Activated CD4-positive, alpha-beta T cell treated with anti-CD3 and anti-CD28 coated beads, Interleukin-2, amount 50 U/mL, for 1 hour (primary cell): Measurements from ENCODE around the gene PLA2G2F.

Experiments used
- DNase-seq: peaks from one replicate; pipeline ENCODE4 v3.0.0-alpha.2; 2020

Gene PLA2G2F

DNA sequence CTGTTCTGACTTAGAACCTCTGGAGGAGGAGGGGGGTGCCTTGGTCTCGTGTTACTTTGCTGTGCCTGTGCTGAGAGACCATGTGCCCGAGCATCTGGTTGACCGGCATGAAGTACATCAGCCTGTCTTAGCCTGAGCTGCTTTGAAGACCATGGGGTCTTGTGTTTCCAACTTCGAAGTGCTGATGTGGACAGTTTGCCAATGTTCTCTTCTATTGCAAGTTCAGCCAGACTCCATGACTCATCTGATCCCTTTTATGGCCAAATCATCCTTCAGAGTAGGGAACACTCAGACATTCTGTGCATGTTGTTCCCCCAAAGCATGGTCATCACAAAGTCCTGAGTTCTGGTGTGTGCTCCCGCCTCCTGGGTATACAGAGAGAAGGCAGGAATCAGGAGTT, 53.2 kb downstream of the PLA2G2F start:
- no peak for DNase-seq

DNA sequence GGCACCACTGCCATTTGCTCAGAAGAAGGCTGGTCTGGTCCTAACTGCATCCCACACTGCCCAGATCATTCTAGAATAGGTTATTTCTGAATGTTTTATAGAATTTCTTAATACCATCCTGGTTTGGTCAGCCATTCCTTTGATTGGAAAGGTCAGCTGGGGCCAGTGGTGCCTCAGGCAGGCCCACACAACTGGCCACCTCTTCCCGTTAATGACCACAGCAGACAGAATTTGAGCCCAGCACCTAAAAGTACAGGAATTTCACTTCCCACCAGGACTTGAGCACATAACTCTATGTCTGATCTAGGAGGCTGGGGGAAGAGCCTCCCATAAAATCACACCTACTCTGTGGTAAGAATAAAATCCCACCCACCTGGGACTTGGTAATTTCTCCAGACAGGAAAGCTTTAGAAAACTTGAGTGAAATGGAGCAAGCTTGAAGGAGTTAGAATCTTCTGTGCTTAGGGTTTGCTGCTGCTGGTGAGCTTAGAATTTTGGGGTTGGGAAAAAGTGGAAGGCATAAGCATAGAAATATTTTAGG, 53.8 kb downstream of the PLA2G2F start:
- no peak for DNase-seq

DNA sequence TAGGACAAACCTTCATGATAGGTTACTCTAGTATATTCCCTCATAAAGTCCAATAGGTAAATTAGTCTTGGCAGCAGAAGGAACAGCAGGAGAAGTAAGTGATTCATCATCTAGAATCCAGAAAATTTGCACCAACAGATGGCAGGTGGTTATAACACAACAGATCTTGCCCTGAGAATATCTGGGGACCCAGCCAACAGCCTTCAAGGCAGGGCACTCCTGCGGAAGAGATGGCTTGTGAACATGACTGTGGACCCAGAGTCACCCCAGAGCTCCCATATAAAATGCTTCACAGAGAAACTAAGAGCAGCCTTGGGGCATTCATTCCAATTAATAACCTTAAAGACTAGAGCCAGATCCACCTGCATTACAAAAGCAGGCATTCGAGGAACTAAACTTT, 55.1 kb downstream of the PLA2G2F start:
- DNase-seq = no peak

DNA sequence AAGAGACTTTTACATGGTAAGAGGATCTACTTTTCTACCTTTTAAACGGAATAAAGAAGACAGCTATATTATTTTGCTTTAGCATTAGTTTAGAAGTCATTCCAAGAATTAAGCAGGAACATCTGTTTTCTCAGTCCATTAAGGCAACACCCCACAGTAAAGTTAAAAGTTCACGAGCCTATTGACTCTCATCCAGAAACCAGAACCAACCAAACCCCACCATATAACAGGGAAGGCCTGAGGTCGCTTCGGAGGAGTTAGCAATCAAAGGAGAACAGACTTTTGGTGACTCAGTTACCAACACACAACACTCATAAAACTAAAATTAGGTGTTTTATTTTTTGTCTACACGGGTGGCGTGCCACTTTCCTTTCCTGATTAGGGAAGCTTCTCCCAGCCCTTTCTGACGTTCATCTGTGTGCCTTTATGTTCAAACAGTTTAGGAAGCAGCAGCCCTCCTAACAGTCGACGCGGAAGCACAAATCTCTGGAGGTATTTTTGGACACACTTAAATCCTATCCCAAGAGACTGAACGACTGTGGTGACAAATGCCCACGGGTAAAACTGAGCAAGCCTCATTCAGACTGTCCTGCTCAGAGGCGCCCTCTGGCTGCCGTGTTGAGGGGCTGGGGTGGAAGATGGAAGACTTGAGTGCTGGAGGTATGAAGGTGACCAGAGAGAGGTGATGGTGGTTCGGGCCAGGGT, 55.8 kb downstream of the PLA2G2F start:
- DNase-seq = peak; percentile 78

DNA sequence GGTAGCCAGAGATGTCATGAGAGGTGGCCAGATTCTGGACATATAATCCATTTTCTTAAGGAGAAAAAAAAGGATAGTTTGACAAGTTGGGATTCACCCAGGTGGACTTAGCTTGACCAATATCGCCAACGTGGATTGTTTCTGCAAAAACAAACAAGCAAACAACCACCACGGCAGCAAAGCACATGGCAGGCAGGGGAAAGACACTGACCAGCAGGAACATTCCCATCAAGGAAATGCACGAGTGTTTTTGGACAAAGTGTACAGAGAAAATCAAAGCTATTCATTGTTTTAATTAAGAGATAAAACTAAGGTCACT, 56.3 kb downstream of the PLA2G2F start:
- no peak for DNase-seq

DNA sequence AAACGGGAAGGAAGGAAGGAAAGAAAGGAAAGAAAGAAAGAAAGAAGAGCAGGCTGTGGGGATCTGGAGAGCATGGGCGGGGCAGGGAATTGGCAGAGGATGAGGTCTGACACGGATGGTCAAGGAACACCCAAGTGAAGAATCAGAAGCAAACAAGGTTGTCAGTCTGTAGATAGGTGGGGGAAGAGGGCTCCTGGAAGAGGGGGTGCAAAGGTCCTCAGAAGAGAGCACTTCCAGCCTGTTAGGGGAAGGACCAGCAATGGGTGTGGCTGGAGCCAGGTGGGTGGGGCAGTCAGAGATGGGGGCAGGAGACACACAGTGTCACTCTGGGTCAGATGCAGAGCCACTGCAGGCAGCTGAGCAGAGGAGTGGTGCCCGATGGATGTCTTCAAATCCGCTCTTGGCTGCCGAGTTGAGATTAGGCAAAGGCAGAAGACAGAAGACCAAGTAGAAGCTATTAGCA, 58.2 kb downstream of the PLA2G2F start:
- DNase-seq = no peak

DNA sequence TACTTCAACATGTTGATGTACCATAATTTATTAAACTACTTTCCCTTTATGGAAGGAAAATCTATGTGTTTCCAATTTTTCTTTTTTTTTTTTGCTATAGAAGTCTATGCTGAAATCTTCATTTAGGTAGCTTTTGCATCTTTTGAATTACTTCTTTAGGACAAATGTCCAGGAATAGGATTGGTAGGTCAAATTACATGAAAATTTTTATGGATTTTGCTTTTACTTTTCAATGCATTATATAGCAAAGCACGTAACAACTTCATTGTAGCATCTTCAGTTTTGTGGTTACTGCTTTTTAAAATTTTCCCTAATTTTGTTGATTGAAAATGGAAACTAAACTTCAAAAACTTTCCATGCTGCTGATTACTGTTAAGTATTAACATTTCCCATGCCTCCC, 59.2 kb downstream of the PLA2G2F start:
- DNase-seq = no peak

DNA sequence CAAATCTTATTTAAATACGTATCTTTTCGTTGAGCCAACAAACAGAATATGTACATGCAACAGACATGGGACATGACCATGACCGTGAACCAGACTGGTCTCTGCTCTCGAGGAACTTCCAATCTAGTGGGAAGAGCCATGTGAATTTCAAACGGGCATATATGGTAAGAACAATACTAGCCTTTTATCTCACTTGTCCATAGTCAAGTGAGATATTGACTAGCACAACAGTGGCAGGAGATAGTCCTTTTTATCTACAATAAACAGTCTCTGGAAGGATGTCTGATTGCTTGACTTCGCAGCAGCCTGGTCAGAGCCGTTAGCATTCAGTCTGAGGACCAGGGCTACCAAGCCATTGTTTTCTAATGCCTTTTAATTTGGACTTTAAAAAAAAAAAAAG, 59.8 kb downstream of the PLA2G2F start:
- no peak for DNase-seq

DNA sequence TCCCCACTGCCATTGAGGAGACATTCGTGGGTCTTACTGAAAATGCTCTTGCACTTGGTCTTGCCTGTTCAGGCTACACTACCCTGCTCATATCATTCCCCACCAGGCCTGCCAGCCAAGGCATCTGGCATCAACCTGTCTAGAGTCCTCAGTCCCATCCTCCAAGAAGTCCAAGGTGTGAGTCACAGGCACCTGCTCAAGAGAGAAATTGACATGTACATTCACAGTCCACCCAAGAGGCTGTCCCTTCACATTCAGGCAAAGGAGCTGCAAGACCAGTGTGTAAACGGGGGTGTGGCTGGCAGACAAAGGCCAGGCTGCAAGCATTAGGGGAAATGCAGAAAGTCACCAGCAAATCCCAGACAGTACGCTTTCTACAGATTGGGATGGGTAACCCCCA, 60.3 kb downstream of the PLA2G2F start:
- DNase-seq = no peak

DNA sequence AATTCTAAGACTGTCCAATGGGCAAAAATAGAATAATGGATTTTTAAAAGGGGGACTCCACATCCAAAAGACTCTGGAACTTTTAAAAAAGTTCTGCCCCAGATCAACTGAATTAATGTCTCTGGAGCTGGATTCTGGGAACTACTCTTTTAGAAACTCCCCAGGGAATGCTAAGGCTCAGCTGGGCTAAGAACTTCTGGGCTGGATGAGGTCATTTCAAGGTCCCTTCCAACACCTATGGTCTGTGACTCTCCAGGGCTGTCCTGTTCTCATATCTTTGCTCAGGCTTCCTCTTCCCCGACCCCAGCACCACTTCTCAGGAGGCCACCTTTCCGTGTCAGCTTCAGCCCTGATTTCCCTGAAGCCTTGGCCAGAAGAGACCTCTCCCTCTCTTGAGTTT, 60.7 kb downstream of the PLA2G2F start:
- DNase-seq = no peak
